ENCODE measurements around the gene ZNF564.

The ZNF564 gene

GRCh38 chr19:12551060-12551832, at the start of gene ZNF564:
ZNF564 (minus strand) TSS chr19:12551482; CDS start chr19:12551332, 150 bp downstream.
- peak; percentile 100 for DNase-seq (ENCODE audit: low read depth)
- no peak for TF ChIP-seq CTCF (IDR thresholded peaks at IDR 0.05; ENCODE audit: insufficient read depth, low read depth, low read length, missing control alignments)
- H3K4me3 ChIP-seq (ENCODE audit: low read depth, low read length): peak within 1 kb of the TSS; percentile 97

GRCh38 chr19:12597594-12597993, 46.3 kb upstream of the ZNF564 start:
- no peak overlapping the region for H3K4me3 ChIP-seq (ENCODE audit: low read depth, low read length)
- no peak for TF ChIP-seq CTCF (IDR thresholded peaks at IDR 0.05; ENCODE audit: insufficient read depth, low read depth, low read length, missing control alignments)
- no peak for DNase-seq (ENCODE audit: low read depth)

GRCh38 chr19:12596927-12597548, 45.8 kb upstream of the ZNF564 start:
- no peak for TF ChIP-seq CTCF (IDR thresholded peaks at IDR 0.05; ENCODE audit: insufficient read depth, low read depth, low read length, missing control alignments)
- no peak overlapping the region for H3K4me3 ChIP-seq (ENCODE audit: low read depth, low read length)
- no peak for DNase-seq (ENCODE audit: low read depth)

GRCh38 chr19:12596485-12596884, 45.2 kb upstream of the ZNF564 start:
- no peak for TF ChIP-seq CTCF (IDR thresholded peaks at IDR 0.05; ENCODE audit: insufficient read depth, low read depth, low read length, missing control alignments)
- no peak overlapping the region for H3K4me3 ChIP-seq (ENCODE audit: low read depth, low read length)
- no peak for DNase-seq (ENCODE audit: low read depth)

- no peak overlapping the region for H3K4me3 ChIP-seq (ENCODE audit: low read depth, low read length)
- no peak for TF ChIP-seq CTCF (IDR thresholded peaks at IDR 0.05; ENCODE audit: insufficient read depth, low read depth, low read length, missing control alignments)
- DNase-seq (ENCODE audit: low read depth): no peak
These were observed 29.8 kb upstream of the ZNF564 start for GRCh38 chr19:12581100-12581499.

GRCh38 chr19:12580180-12580694, 29.0 kb upstream of the ZNF564 start:
- DNase-seq (ENCODE audit: low read depth): no peak

More at GRCh38 chr19:12580180-12580694, 29.0 kb upstream of the ZNF564 start:
- no peak for TF ChIP-seq CTCF (IDR thresholded peaks at IDR 0.05; ENCODE audit: insufficient read depth, low read depth, low read length, missing control alignments)
- H3K4me3 ChIP-seq (ENCODE audit: low read depth, low read length): no peak overlapping the region

Measured in GM12865 (cell line).